HCT116 (cell line): Measurements from ENCODE around the gene TAC1. TPM values are rescaled to one million over a fixed set of nuclear protein-coding genes. Genes with fewer than 3 reads are reported as not detected.
"Not testable (repeated sequence)": the region's sequence is repeated elsewhere in the genome, so short reads cannot be mapped to it uniquely, and the experiment has no call there.

Experiments used
- ATAC-seq: fragments of 200-7000 bp; cut with Tn5 transposase; 2 replicates; pipeline ENCODE4 v1.9.1; 2020; ENCODE audit warnings: mild to moderate bottlenecking, moderate library complexity
- BruUV-seq: library from RNA; stranded (reverse); fragments of 400-500 nt; replicated peaks from 2 replicates; lab custom pipeline; 2021; lab: Mats Ljungman, UMichigan
- CTCF ChIA-PET: fragments of 300-600 bp; sonication (Branson Sonifier 250); formaldehyde crosslinking; loops from one replicate; lab custom pipeline; 2021; ENCODE audit warnings: antibody characterized with exemption; lab: Charles Lee
- POLR2A ChIA-PET: fragments of 300-600, 350-600 bp; sonication (Branson Sonifier 250); formaldehyde crosslinking; loops from one replicate; lab custom pipeline; 2021; ENCODE audit warnings: antibody characterized with exemption; lab: Charles Lee
- RAD21 ChIA-PET, 2 experiments: fragments of 300-600 bp; sonication (Branson Sonifier 250); formaldehyde crosslinking; loops; one replicate each; lab custom pipeline; 2023; ENCODE audit warnings: low total read pairs in 2 of 2; ENCODE audit not compliant: uncharacterized antibody in 2 of 2, unreplicated experiment in 2 of 2, low non-redundant PET in 1 of 2; lab: Charles Lee
- DNase-seq: peaks from one replicate; pipeline ENCODE4 v3.0.0-alpha.2; 2010; ENCODE audit warnings: low read depth, low spot score
- H2AFZ ChIP-seq: fragments of 200-600 bp; shearing (Covaris generic), sonication (generic); 2 replicates; pipeline ENCODE4 v1.6.1; 2017; ENCODE audit warnings: low read depth, mixed run types, mixed read lengths, antibody characterized with exemption, low read length; ENCODE audit not compliant: poor library complexity, severe bottlenecking
- H3K27ac ChIP-seq: 2 replicates; pipeline ENCODE4 v1.5.1; 2012; ENCODE audit warnings: low read depth, low read length
- H3K27me3 ChIP-seq: fragments of 200-600 bp; sonication (generic); 2 replicates; pipeline ENCODE4 v1.6.1; 2016; ENCODE audit warnings: mixed run types, low read length, mixed read lengths; ENCODE audit not compliant: insufficient read depth
- H3K36me3 ChIP-seq, 2 experiments: fragments of 200-500 bp in 1 of 2; fragments of 200-600 bp in 1 of 2; sonication (Bioruptor generic) in 1 of 2; sonication (generic) in 1 of 2; 2 replicates each; pipeline versions ENCODE4 v1.5.1 to v1.6.1; 2014 to 2016; ENCODE audit warnings: low read length in 2 of 2, inconsistent platforms in 1 of 2, mixed read lengths in 1 of 2, mixed run types in 1 of 2; ENCODE audit not compliant: insufficient read depth in 2 of 2, control insufficient read depth in 1 of 2
- H3K4me1 ChIP-seq, 2 experiments: fragments of 200-600 bp in 1 of 2; sonication (generic) in 1 of 2; 2 replicates each; pipeline versions ENCODE4 v1.5.1 to v1.6.1; 2012 to 2017; ENCODE audit warnings: low read length in 2 of 2, inconsistent platforms in 1 of 2, mild to moderate bottlenecking in 1 of 2, mixed read lengths in 1 of 2, mixed run types in 1 of 2, moderate library complexity in 1 of 2; ENCODE audit not compliant: insufficient read depth in 2 of 2, control insufficient read depth in 1 of 2
- H3K4me2 ChIP-seq: fragments of 200-600 bp; sonication (generic); 2 replicates; pipeline ENCODE4 v1.6.1; 2017; ENCODE audit warnings: mixed run types, low read length, mixed read lengths
- H3K4me3 ChIP-seq, 2 experiments: fragments of 200-600 bp in 1 of 2; sonication (generic) in 1 of 2; replicated peaks in 1 of 2; 2 replicates each; pipeline ENCODE4 v1.5.1; 2011 to 2016; ENCODE audit warnings: low read length in 2 of 2, control low read depth in 1 of 2, low read depth in 1 of 2, mild to moderate bottlenecking in 1 of 2, mixed read lengths in 1 of 2, mixed run types in 1 of 2
- H3K79me2 ChIP-seq: fragments of 200-600 bp; sonication (generic); 2 replicates; pipeline ENCODE4 v1.6.1; 2017; ENCODE audit warnings: mild to moderate bottlenecking, mixed run types, low read length, moderate library complexity, mixed read lengths; ENCODE audit not compliant: insufficient read depth
- H3K9ac ChIP-seq: fragments of 200-600 bp; sonication (generic); 2 replicates; pipeline ENCODE4 v1.6.1; 2016; ENCODE audit warnings: low read length, mixed read lengths
- H3K9me2 ChIP-seq: fragments of 200-600 bp; sonication (generic), shearing (Covaris generic); 2 replicates; pipeline ENCODE4 v1.6.1; 2017; ENCODE audit warnings: mixed run types, mild to moderate bottlenecking, moderate library complexity; ENCODE audit not compliant: insufficient read depth
- H3K9me3 ChIP-seq, 2 experiments: fragments of 200-500 bp in 1 of 2; fragments of 200-600 bp in 1 of 2; sonication (Bioruptor generic) in 1 of 2; sonication (generic) in 1 of 2; 2 replicates each; pipeline ENCODE4 v1.6.1; 2014 to 2017; ENCODE audit warnings: low read length in 2 of 2, mixed read lengths in 2 of 2, inconsistent platforms in 1 of 2, low read depth in 1 of 2, mild to moderate bottlenecking in 1 of 2, mixed run types in 1 of 2, moderate library complexity in 1 of 2; ENCODE audit not compliant: control insufficient read depth in 1 of 2, insufficient read depth in 1 of 2
- H4K20me1 ChIP-seq: fragments of 200-600 bp; sonication (generic), shearing (Covaris generic); 2 replicates; pipeline ENCODE4 v1.6.1; 2017; ENCODE audit warnings: mixed run types, mild to moderate bottlenecking, moderate library complexity; ENCODE audit not compliant: insufficient read depth
- ATF3 ChIP-seq: IDR thresholded peaks from 2 replicates; pipeline ENCODE4 v1.6.1; 2012
- CBX3 ChIP-seq: IDR thresholded peaks from 2 replicates; pipeline ENCODE4 v1.6.1; 2012; ENCODE audit warnings: low read depth
- CEBPB ChIP-seq: IDR thresholded peaks from 2 replicates; pipeline ENCODE4 v1.6.1; 2012; ENCODE audit warnings: low read depth
- CTCF ChIP-seq, 3 experiments: fragments of 200-600 bp in 1 of 3; sonication (generic) in 1 of 3; IDR thresholded peaks in 2 of 3; conservative IDR thresholded peaks in 1 of 3; 2 replicates each; pipeline ENCODE4 v1.5.1; 2012 to 2017; ENCODE audit warnings: low read depth in 2 of 3, low read length in 2 of 3, antibody characterized with exemption in 1 of 3, borderline replicate concordance in 1 of 3, control low read depth in 1 of 3, mild to moderate bottlenecking in 1 of 3, mixed read lengths in 1 of 3, mixed run types in 1 of 3, moderate library complexity in 1 of 3; ENCODE audit not compliant: insufficient read depth in 1 of 3
- EZH2 ChIP-seq: fragments of 200-600 bp; sonication (generic); IDR thresholded peaks from 2 replicates; pipeline ENCODE4 v1.6.1; 2017; ENCODE audit warnings: antibody characterized with exemption, mixed run types
- EZH2phosphoT487 ChIP-seq: fragments of 200-600 bp; IDR thresholded peaks from 2 replicates; pipeline ENCODE4 v1.6.1; 2018; ENCODE audit warnings: antibody characterized with exemption, borderline replicate concordance
- FOSL1 ChIP-seq: IDR thresholded peaks from 2 replicates; pipeline ENCODE4 v1.6.1; 2012; ENCODE audit warnings: low read depth
- JUND ChIP-seq: IDR thresholded peaks from 2 replicates; pipeline ENCODE4 v1.6.1; 2012
- POLR2A ChIP-seq: IDR thresholded peaks from 2 replicates; pipeline ENCODE4 v1.7.0; 2011; ENCODE audit warnings: borderline replicate concordance; ENCODE audit not compliant: insufficient read depth, insufficient read length; ENCODE audit errors: extremely low read depth
- RAD21 ChIP-seq: IDR thresholded peaks from 2 replicates; pipeline ENCODE4 v1.6.1; 2012; ENCODE audit warnings: low read depth, mild to moderate bottlenecking
- SP1 ChIP-seq: IDR thresholded peaks from 2 replicates; pipeline ENCODE4 v1.6.1; 2012; ENCODE audit warnings: low read depth
- SRF ChIP-seq: IDR thresholded peaks from 2 replicates; pipeline ENCODE4 v1.6.1; 2012; ENCODE audit warnings: low read depth
- TCF7L2 ChIP-seq: IDR thresholded peaks from 2 replicates; pipeline ENCODE4 v1.7.0; 2011; ENCODE audit warnings: borderline replicate concordance, inconsistent platforms; ENCODE audit not compliant: insufficient read depth, insufficient read length; ENCODE audit errors: extremely low read depth
- YY1 ChIP-seq: IDR thresholded peaks from 2 replicates; pipeline ENCODE4 v1.6.1; 2011; ENCODE audit warnings: low read length, low read depth, moderate library complexity, mild to moderate bottlenecking; ENCODE audit not compliant: insufficient replicate concordance; ENCODE audit errors: extremely low read depth
- ZBTB33 ChIP-seq: IDR thresholded peaks from 2 replicates; pipeline ENCODE4 v1.6.1; 2011; ENCODE audit warnings: mild to moderate bottlenecking, low read length, moderate library complexity; ENCODE audit not compliant: insufficient replicate concordance; ENCODE audit errors: extremely low read depth
- ZFX ChIP-seq: fragments of 450-650 bp; IDR thresholded peaks from 2 replicates; pipeline ENCODE4 v1.6.1; 2017
- ZNF274 ChIP-seq: fragments of 200-500 bp; sonication (Bioruptor generic); IDR thresholded peaks from 2 replicates; pipeline ENCODE4 v1.6.1; 2014; ENCODE audit warnings: mild to moderate bottlenecking, low read depth, low read length, inconsistent platforms
- intact Hi-C: fragments of 100-400 bp; cut with micrococcal nuclease; formaldehyde crosslinking; loops from 2 replicates; pipeline ENCODE4 v1.10.0; 2022
- total RNA-seq: library from RNA; stranded (reverse); gene quantifications from one replicate; pipeline ENCODE4 v1.2.1, GENCODE V29; 2021; ENCODE audit not compliant: unreplicated experiment

TAC1 gene
- total RNA-seq, 1 experiment from 2014 or later: not detected

GRCh38 chr7:97772045-97772901, 40.4 kb downstream of the TAC1 start:
- Histone ChIP-seq H3K4me1 (no peaks in the 10 kb centered on the region; a peak in 1 of 4 replicates), H3K36me3 (no peaks in the 10 kb centered on the region), H3K27me3 (no peaks in the 10 kb centered on the region; the same call in 1 of the 2 replicates), H3K9me2 (no peaks in the 10 kb centered on the region), H3K4me3 (no peak overlapping the region), H3K4me2 (no peak overlapping the region), H3K27ac (no peak overlapping the region), H3K9ac (no peak overlapping the region), H3K79me2 (no peaks in the 10 kb centered on the region), H2AFZ (no peak overlapping the region), H3K9me3 (no peaks in the 10 kb centered on the region), H4K20me1 (no peaks in the 10 kb centered on the region)
- DNase-seq (no peak), ATAC-seq (no peak)
- no TSS peak for BruUV-seq
- ChIA-PET POLR2A (no interaction called here), CTCF (no interaction called here), RAD21 (no interaction called here)
- intact Hi-C loops: no loop called here
- TF ChIP-seq ZNF274 (no peak), ZFX (no peak), CTCF (IDR thresholded peaks at IDR 0.05 in 2 of 3, conservative IDR thresholded peaks at IDR 0.05 in 1 of 3; ENCODE audit: borderline replicate concordance in 1 of 3, insufficient read depth in 1 of 3, low read depth in 2 of 3, low read length in 2 of 3) (no peak), EZH2 (no peak), SP1 (no peak), JUND (no peak), POLR2A (no peak), CEBPB (no peak), SRF (no peak), FOSL1 (no peak), CBX3 (no peak), YY1 (no peak), ZBTB33 (no peak), ATF3 (no peak), RAD21 (no peak), TCF7L2 (no peak), EZH2phosphoT487 (no peak)

- H3K9me2 ChIP-seq, BruUV-seq, ATAC-seq, CTCF ChIA-PET, H3K79me2 ChIP-seq, H3K27me3 ChIP-seq, H3K9ac ChIP-seq, H3K4me3 ChIP-seq, H3K27ac ChIP-seq, H3K36me3 ChIP-seq, H2AFZ ChIP-seq, H3K4me1 ChIP-seq, intact Hi-C loops, H4K20me1 ChIP-seq, DNase-seq, POLR2A ChIA-PET, H3K9me3 ChIP-seq, RAD21 ChIA-PET, H3K4me2 ChIP-seq: not testable (repeated sequence)
These were observed 54.5 kb downstream of the TAC1 start for GRCh38 chr7:97786398-97786797.
